Measurements from ENCODE around the gene DHRS7B.
A peak's percentile ranks its signal among the peaks of the same experiment; 100 is the strongest.
"Not testable (repeated sequence)": the region's sequence is repeated elsewhere in the genome, so short reads cannot be mapped to it uniquely, and the experiment has no call there.

The DHRS7B gene

DNA sequence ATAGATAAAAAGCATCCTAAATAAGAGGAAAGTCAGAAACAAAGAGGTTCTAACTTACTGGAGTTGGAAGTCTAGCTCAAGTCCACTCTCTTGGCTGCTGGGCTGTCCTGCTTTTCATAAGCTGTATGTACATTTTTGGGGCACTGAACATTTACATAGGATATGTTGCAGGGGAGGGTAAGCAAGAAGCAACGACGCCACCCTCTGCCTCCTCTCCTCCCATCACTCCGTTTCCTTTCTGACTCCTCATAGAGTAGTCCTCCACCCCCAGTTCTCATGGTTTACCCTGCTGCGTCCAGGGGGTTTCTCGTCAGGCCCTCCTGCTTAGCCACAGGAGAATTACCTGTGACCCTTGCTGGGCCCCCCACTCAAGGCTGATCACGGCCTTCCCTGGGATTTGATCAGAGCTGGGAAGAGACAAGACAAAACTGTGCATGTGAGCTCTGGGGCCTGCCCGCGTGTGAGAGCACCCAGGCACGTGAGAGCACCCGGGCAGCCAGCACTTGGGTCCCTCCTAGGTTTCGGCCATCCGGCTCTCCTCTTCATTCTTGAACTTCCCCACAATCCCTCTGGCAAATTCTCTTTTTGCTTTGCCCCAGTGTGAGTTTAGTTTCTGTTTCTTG, 50.1 kb downstream of the DHRS7B start:
- H3K9me3 Mint-ChIP-seq: no peaks in the 10 kb centered on the region
- H3K27ac Mint-ChIP-seq: no peak overlapping the region
- H3K36me3 Mint-ChIP-seq: peaks cover 6% of the 10 kb centered on the region
- no peak overlapping the region for H3K4me3 Mint-ChIP-seq
- H3K4me1 Mint-ChIP-seq: peaks cover 3% of the 10 kb centered on the region
- DNase-seq (ENCODE audit: low spot score in 2 of 2) (no peak), ATAC-seq (no peak)

DNA sequence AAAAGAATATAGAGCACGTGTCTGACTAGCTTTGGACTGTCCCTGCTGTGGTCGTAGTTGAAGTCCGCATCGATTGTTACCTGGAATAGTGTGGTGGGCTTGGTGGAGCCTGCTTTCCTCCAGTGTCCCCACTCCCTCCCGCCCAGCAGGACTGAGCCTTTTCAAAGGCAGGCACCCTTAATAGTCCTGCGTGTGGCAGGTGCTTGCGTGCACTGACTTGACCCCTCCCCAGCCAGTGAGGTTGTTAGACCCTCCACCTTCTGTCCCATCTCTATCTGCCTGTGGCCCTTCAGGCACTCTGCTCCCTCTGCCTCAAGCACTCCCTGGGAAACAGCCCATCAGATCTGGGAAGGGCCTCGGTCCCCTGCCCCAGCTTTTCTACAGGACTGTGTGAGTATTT, 50.6 kb downstream of the DHRS7B start:
- ATAC-seq: no peak

DNA sequence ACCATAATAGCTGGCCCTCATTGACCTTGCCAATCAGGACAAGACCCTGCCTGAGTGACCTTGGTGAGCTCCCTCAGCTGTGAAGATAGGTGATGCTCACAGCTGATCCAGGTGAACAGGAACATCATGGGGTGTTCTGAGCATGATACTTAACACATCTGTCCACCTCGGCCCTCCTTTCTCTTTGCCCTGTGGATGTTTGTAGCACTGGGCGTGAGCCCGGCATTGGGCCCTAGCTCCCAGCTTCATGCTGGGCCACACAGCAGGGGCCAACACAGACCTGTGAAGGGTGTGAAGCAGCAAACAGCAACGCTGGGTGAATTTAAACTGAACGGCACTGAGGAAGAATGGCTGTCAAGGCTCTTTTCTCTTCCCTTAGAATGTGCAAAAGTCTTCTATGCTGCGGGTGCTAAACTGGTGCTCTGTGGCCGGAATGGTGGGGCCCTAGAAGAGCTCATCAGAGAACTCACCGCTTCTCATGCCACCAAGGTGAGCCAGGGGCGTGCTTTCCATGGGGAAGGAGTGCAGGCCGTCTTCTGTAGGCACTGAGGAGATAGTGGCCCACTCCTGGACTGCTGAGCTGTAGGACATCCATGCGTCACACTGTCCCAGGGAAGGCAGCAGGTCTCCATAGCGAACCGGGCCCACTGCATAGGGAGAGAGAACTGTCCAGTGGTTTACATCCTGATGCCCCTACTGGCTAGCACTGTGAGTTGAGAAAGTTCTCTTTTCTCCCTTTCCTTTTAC, 51.3 kb downstream of the DHRS7B start:
- peak; percentile 21 for ATAC-seq
- DNase-seq (ENCODE audit: low spot score in 2 of 2): no peak
- peaks cover 5% of the 10 kb centered on the region for H3K36me3 Mint-ChIP-seq
- no peak overlapping the region for H3K27ac Mint-ChIP-seq
- no peaks in the 10 kb centered on the region for H3K9me3 Mint-ChIP-seq
- H3K4me1 Mint-ChIP-seq: no peaks in the 10 kb centered on the region
- no peak overlapping the region for H3K4me3 Mint-ChIP-seq

More for the DNA sequence above, 50.6 kb downstream of the DHRS7B start:
- Mint-ChIP-seq H3K4me1 (no peaks in the 10 kb centered on the region), H3K4me3 (no peak overlapping the region), H3K36me3 (peaks cover 6% of the 10 kb centered on the region), H3K27ac (no peak overlapping the region), H3K9me3 (no peaks in the 10 kb centered on the region)
- no peak for DNase-seq (ENCODE audit: low spot score in 2 of 2)

DNA sequence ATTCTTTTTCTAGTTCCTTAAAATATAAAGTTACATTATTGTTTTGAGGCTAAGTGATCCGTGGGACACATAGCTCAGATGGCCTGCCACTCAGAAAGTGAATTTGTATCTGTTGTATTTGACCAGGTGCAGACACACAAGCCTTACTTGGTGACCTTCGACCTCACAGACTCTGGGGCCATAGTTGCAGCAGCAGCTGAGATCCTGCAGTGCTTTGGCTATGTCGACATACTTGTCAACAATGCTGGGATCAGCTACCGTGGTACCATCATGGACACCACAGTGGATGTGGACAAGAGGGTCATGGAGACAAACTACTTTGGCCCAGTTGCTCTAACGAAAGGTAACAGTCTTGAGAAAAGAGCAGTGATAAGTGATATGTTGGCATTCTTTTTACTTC, 56.7 kb downstream of the DHRS7B start:
- no peak overlapping the region for H3K27ac Mint-ChIP-seq
- no peak overlapping the region for H3K4me3 Mint-ChIP-seq
- peaks cover 19% of the 10 kb centered on the region for H3K36me3 Mint-ChIP-seq
- H3K4me1 Mint-ChIP-seq: no peaks in the 10 kb centered on the region
- no peak for DNase-seq (ENCODE audit: low spot score in 2 of 2)
- H3K9me3 Mint-ChIP-seq: no peaks in the 10 kb centered on the region
- no peak for ATAC-seq

DNA sequence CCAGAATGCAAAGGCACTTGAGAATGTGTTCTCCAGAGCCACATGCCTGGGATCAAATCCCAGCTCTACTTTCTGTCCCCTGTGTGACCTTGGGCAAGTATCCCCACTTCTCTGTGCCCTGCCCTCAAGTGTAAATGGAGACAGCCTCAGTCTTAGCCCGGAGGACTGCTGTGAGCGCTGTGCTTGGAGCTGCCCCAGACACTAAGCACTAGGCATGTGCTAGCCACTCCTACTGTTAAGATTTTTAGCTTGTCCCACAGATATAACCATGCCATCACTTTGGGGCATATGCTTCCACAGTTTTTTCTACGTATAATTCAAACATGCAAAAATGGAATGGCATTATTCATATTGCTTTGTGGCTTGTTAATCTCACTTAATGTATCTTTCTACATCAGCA, 57.8 kb downstream of the DHRS7B start:
- Mint-ChIP-seq H3K27ac (peak overlapping the region; percentile 64), H3K4me3 (no peak overlapping the region), H3K36me3 (peaks cover 24% of the 10 kb centered on the region), H3K9me3 (no peaks in the 10 kb centered on the region), H3K4me1 (no peaks in the 10 kb centered on the region)
- ATAC-seq (no peak), DNase-seq (ENCODE audit: low spot score in 2 of 2) (no peak)

DNA sequence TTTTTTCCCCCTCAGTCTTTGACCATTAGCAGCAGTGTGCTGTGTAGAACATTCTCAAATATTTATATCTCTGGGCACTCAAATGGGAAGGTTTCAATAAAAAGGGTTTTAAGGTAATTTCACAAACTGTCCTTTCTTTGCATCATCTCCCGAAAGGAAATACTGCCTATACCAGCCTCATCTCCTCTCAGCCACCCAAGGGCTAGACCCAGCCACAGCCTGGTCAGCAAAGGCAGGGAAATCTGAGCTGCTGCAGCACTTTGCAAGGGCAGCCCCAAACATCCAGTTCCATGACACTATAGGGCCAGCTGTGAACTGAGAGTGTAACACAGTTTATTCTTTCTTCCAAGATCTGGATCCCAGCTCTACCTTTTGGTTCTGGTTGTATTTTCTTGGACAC, 58.3 kb downstream of the DHRS7B start:
- H3K4me1 Mint-ChIP-seq: no peaks in the 10 kb centered on the region
- no peaks in the 10 kb centered on the region for H3K9me3 Mint-ChIP-seq
- H3K36me3 Mint-ChIP-seq: peaks cover 24% of the 10 kb centered on the region
- DNase-seq (ENCODE audit: low spot score in 2 of 2) (no peak), ATAC-seq (no peak)
- H3K4me3 Mint-ChIP-seq: no peak overlapping the region
- H3K27ac Mint-ChIP-seq: peak overlapping the region; percentile 64

DNA sequence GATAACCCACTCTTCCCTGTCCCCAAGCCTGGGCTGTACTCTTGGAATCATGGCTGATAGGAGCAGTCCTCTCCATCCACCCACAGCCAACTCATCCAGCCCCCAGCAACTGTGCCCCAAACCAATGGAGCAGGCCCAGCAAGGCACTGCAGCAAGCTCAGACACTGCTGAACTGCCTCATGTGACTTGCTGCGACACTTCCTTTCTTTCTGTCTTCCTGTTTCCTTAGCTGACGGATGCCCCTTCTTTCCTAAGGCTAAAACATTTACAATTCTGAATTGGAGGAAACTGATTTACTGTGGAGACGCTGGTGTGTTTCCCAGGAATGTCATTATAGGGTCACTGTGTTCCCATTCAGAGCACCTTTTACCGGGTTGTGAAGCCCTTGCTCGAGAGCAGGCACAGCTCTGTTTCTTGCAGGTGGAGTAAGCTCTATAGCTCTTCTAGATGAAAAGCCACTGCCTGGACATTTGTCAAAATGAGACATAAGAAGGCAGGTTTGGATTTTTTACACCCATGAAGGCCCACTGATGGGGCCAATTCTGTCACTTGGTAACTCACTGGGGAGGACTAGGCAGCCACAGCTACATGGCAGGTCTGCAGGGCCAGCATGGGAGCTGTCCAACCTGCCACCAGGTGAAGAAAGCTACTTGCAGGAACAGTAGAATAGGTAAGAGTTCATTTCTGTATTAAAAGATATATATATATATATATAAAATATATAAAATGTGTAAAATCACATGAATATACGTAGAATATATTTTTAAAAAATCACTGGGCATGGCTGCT, 59.8 kb downstream of the DHRS7B start:
- Mint-ChIP-seq H3K4me3 (no peak overlapping the region), H3K27ac (peak overlapping the region; percentile 73), H3K36me3 (peaks cover 29% of the 10 kb centered on the region), H3K9me3 (no peaks in the 10 kb centered on the region), H3K4me1 (no peaks in the 10 kb centered on the region)
- ATAC-seq (no peak), DNase-seq (ENCODE audit: low spot score in 2 of 2) (no peak)

DNA sequence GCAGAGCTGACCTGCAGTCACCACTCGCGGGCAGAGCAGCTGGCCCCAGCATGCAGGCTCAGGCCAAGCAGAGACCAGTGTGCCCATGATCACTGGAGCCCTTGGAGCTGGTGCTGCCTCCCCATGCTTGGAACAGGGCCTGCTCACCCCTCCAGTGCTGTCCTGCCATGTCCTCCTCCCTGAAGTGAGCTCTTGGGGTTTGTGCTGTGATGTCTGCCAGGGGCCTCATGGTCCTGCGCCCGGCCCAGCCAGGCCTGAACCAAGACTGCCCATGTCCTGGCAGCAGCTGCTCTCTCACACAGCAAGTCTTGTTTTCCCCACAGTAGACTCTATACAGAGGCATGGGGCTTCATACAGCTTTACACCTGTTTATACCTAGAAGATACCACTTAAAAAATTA, 62.6 kb downstream of the DHRS7B start:
- no peak overlapping the region for H3K4me3 Mint-ChIP-seq
- H3K36me3 Mint-ChIP-seq: peaks cover 23% of the 10 kb centered on the region
- no peak for DNase-seq (ENCODE audit: low spot score in 2 of 2)
- peak; percentile 22 for ATAC-seq
- H3K4me1 Mint-ChIP-seq: no peaks in the 10 kb centered on the region
- H3K27ac Mint-ChIP-seq: no peak overlapping the region
- no peaks in the 10 kb centered on the region for H3K9me3 Mint-ChIP-seq

DNA sequence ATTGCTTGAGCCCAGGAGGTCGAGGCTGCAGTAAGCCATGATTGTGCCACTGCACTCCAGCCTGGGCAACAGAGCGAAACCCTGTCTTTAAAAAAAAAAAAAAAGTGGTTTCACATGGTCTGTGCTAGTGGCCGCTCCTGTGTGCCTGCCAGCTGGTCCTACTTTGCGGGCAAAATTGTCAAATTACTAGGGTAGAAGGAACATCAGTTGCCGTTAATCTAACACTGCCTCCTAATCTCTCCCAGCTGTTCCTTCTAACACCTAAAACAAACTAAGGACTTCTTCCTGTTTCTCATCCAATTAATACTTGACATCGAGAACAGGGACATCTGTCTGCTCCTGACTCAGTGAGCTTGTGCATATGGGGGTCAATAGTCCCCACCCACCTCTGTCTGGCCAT, 63.3 kb downstream of the DHRS7B start:
- DNase-seq (ENCODE audit: low spot score in 2 of 2): no peak
- Mint-ChIP-seq H3K4me3 (no peak overlapping the region), H3K4me1 (no peaks in the 10 kb centered on the region), H3K27ac (no peak overlapping the region), H3K9me3 (no peaks in the 10 kb centered on the region), H3K36me3 (peaks cover 18% of the 10 kb centered on the region)
- ATAC-seq: no peak

DNA sequence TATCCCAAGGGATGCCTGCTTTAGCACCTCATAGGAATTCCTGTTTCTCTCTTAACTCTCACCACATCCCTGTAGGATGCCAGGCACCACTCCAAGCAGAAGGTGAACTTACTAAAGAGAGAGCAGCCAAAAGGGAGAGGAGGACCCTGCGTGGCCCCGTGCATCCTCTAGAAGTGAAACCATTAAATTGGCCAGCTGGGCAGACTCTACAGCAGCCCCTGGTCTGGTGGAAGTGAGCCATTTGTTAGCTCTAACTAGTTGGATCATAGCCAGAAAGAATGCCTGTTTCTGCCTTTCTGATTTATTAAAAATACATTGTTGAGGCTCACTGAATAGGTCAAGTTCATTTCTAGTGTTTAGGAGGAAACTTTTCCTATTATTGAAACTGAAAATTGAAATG, 64.9 kb downstream of the DHRS7B start:
- no peaks in the 10 kb centered on the region for H3K4me1 Mint-ChIP-seq
- peaks cover 23% of the 10 kb centered on the region for H3K36me3 Mint-ChIP-seq
- H3K4me3 Mint-ChIP-seq: no peak overlapping the region
- ATAC-seq (no peak), DNase-seq (ENCODE audit: low spot score in 2 of 2) (no peak)
- no peaks in the 10 kb centered on the region for H3K9me3 Mint-ChIP-seq
- peak overlapping the region; percentile 46 for H3K27ac Mint-ChIP-seq

DNA sequence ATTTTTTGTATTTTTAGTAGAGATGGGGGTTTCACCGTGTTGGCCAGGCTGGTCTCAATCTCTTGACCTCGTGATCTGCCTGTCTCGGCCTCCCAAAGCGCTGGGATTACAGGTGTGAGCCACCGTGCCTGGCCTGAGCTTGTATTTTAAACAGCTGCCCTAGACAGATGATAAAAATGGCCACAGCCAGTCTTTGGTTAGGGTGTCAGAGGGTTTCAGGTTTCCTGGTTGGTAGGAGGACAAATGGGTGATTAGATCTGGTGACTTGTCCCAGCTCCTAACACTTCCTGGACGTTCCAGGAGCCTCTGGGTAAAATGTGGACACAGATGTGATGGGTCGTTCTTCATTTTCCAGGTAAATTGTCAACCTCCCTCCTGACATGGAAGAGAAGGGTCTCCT, 65.7 kb downstream of the DHRS7B start:
- not testable (repeated sequence) for ATAC-seq; DNase-seq (ENCODE audit: low spot score in 2 of 2); H3K4me3 Mint-ChIP-seq; H3K9me3 Mint-ChIP-seq; H3K4me1 Mint-ChIP-seq
- Mint-ChIP-seq H3K36me3 (peaks cover 30% of the 10 kb centered on the region), H3K27ac (peak overlapping the region; percentile 17)

DNA sequence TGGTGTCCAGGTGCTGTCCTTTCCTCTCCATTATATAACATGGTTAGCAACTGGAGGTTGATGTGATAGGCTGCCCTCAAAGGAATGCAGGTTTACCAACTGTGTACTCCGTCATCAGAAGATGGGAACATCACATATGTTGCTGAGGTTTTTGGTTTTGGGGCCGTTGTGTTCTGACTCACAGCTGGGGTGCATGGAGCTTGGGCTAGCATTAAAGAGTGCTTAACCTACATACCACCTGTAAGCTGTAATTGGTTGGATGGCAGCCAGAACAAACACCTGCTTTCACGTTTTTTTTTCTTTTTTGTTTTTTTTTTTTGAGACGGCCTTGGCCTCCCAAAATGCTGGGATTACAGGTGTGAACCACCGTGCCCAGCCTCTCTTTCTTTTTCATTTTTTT, 66.3 kb downstream of the DHRS7B start:
- Mint-ChIP-seq H3K4me3 (no peak overlapping the region), H3K9me3 (no peaks in the 10 kb centered on the region), H3K36me3 (peaks cover 36% of the 10 kb centered on the region), H3K4me1 (no peaks in the 10 kb centered on the region), H3K27ac (peak overlapping the region; percentile 17)
- DNase-seq (ENCODE audit: low spot score in 2 of 2) (no peak), ATAC-seq (peak; percentile 87)

DNA sequence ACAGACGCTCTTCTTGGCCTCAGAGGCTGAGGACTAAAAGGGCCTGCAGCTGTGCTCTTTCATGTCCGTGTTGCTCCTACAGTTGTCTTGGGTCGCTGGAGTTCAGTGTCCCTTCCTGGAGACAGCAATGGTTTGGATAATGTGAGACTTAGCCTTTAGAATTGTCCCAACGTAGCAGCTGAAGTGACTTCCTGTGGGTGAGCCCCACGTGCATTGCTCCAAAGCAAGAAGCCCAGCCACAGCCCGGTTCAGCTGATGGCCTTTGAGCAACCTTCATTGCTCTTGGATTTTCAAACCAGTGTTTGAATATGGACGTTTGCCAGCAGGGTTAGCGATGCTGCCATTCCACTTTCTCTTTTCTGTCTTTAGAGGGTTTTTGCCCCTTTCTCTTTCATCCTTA, 67.5 kb downstream of the DHRS7B start:
- peaks cover 40% of the 10 kb centered on the region for H3K36me3 Mint-ChIP-seq
- no peaks in the 10 kb centered on the region for H3K9me3 Mint-ChIP-seq
- ATAC-seq (no peak), DNase-seq (ENCODE audit: low spot score in 2 of 2) (no peak)
- no peak overlapping the region for H3K27ac Mint-ChIP-seq
- peaks cover 6% of the 10 kb centered on the region for H3K4me1 Mint-ChIP-seq
- no peak overlapping the region for H3K4me3 Mint-ChIP-seq

DNA sequence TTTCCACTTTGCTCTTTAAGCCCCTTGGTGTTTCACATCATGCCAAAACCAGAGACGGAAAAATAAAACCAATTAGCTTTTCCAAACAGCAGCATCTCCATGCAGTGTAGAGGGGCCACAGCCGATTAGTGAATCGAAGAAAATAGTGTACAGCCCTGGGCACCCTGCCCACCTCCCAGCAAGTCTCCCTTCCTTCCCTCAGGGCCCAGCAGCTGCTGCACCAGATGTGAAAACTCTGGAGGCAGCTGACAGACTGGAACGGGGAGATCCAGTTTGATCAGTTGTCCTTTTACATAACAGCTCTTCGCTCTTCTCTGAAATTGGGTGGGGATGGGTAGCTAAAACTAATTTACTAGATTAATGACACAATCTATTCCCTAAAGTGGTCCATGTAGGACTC, 67.9 kb downstream of the DHRS7B start:
- DNase-seq (ENCODE audit: low spot score in 2 of 2) (no peak), ATAC-seq (no peak)
- no peaks in the 10 kb centered on the region for H3K9me3 Mint-ChIP-seq
- H3K4me1 Mint-ChIP-seq: peaks cover 6% of the 10 kb centered on the region
- H3K27ac Mint-ChIP-seq: no peak overlapping the region
- H3K4me3 Mint-ChIP-seq: no peak overlapping the region
- peaks cover 40% of the 10 kb centered on the region for H3K36me3 Mint-ChIP-seq

DNA sequence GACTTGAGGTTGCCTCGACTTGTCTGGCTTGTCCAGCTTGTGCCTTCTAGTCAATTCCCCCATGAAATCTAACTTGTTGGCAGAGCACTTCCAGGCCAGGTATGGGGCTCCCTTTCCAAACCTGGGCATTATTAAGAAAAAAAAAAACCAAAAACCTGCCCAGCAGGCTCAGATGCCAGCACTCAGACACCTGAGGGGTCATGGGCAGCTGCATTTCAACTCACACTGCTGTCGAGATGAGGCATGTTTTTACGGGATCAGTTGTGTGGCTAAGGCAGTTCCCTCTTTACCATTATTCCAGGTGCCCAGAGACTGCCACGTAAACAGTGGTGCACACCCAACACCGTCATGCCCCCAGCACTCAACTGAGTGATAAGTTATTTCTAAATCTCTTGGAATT, 69.4 kb downstream of the DHRS7B start:
- ATAC-seq (no peak), DNase-seq (ENCODE audit: low spot score in 2 of 2) (no peak)
- Mint-ChIP-seq H3K9me3 (no peaks in the 10 kb centered on the region), H3K27ac (peak overlapping the region; percentile 34), H3K36me3 (peaks cover 41% of the 10 kb centered on the region), H3K4me1 (peaks cover 18% of the 10 kb centered on the region), H3K4me3 (no peak overlapping the region)

DNA sequence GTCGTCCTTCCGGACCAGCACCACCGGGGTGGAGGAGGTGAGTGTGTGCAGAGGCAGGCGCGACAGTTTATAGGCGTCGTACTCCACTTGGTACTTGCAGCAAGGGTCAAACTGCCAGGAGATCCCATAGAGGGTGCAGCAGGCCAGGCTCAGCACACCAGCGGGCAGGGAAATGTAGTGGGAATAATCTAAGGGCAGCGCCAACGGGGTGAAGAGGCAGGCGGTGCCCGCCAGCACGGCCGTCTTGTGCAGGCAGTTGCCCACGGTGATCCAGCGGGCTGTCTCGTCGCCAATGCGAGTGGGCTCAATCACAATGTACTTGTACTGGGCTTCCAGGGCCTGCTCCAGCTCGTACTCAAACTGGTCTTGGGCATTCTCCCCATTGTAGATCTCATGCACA, 71.6 kb downstream of the DHRS7B start:
- no peak overlapping the region for H3K4me3 Mint-ChIP-seq
- ATAC-seq (no peak), DNase-seq (ENCODE audit: low spot score in 2 of 2) (no peak)
- no peaks in the 10 kb centered on the region for H3K9me3 Mint-ChIP-seq
- no peak overlapping the region for H3K27ac Mint-ChIP-seq
- H3K4me1 Mint-ChIP-seq: peaks cover 20% of the 10 kb centered on the region
- peaks cover 46% of the 10 kb centered on the region for H3K36me3 Mint-ChIP-seq

Data from stimulated activated effector memory CD8-positive, alpha-beta T cell treated with anti-CD3 and anti-CD28 coated beads, Interleukin-12 subunit alpha, Interleukin-12 subunit beta, amount 100 ng/mL, for 72 hours (primary cell).